ENCODE results near the gene ALK. TPM values are rescaled to one million over a fixed set of nuclear protein-coding genes. Genes with fewer than 3 reads are reported as not detected.

ALK gene
- total and polyA plus RNA-seq, 2 donors (not counting 1 experiment from before 2014, with no cell fraction given) = not detected

DNA sequence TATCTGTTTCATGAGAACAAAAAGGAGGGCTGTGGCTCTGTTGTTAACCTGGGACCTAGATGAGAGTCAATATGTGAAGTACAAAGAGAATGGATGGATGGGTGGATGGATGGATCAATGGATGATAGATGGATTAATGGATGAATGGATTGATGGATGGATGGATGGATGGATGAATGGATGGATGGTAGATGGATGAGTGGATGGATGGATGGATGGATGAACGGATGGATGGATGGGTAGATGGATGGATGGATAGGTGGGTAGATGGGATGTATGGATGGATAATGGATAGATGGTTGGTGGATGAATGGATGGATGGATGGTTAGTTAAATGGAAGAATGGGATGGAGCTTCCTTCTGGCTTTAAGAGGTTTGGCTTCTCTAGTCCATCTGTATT lies 396.7 kb downstream of the ALK start:
- WGBS (ENCODE audit: insufficient coverage) = 80% methylated on average over 1 of the region's 1 CpG
- Mint-ChIP-seq H3K27me3 (peaks cover 11% of the 10 kb centered on the region), H3K4me1 (no peaks in the 10 kb centered on the region), H3K4me3 (no peak overlapping the region), H3K27ac (no peak overlapping the region), H3K9me3 (ENCODE audit: insufficient read depth) (no peaks in the 10 kb centered on the region)
- Histone ChIP-seq H3K27ac (ENCODE audit: low read length in 2 of 2) (no peak overlapping the region), H3K36me3 (replicated peaks in 1 of 2; ENCODE audit: control extremely low read depth in 1 of 2, control insufficient read depth in 1 of 2, extremely low read depth in 1 of 2, insufficient read depth in 2 of 2, low read length in 1 of 2) (no peaks in the 10 kb centered on the region), H3K4me1 (ENCODE audit: control insufficient read depth in 2 of 2, insufficient read depth in 2 of 2, low read length in 2 of 2) (no peaks in the 10 kb centered on the region), H3K4me2 (replicated peaks; ENCODE audit: low read depth, low read length, poor library complexity, severe bottlenecking) (no peak overlapping the region), H4K20me1 (ENCODE audit: control insufficient read depth, insufficient read depth, low read length, poor library complexity, severe bottlenecking) (no peaks in the 10 kb centered on the region), H3K9ac (ENCODE audit: low read length) (no peak overlapping the region), H3K79me2 (ENCODE audit: control insufficient read depth, insufficient read depth, low read length) (no peaks in the 10 kb centered on the region), H2AFZ (ENCODE audit: insufficient read depth, low read depth, low read length, poor library complexity, severe bottlenecking) (no peak overlapping the region), H3K4me3 (ENCODE audit: control extremely low read depth in 1 of 5, extremely low read depth in 1 of 5, insufficient read depth in 1 of 5, low read depth in 2 of 5, low read length in 4 of 5) (no peak overlapping the region), H3K9me3 (ENCODE audit: control extremely low read depth in 1 of 3, control insufficient read depth in 2 of 3, insufficient read depth in 1 of 3, low read length in 2 of 3) (no peaks in the 10 kb centered on the region), H3K27me3 (replicated peaks in 1 of 4; ENCODE audit: control extremely low read depth in 1 of 4, control insufficient read depth in 3 of 4, insufficient read depth in 4 of 4, low read length in 3 of 4) (no peaks in the 10 kb centered on the region)
- POLR2A ChIA-PET = no interaction called here
- intact Hi-C loops (cut with micrococcal nuclease) = no loop called here
- CTCF ChIA-PET = no interaction called here
- DNase-seq (no peak), ATAC-seq (ENCODE audit: low read depth) (no peak)
- no peak for TF ChIP-seq EZH2 (IDR thresholded peaks at IDR 0.05; ENCODE audit: borderline replicate concordance, insufficient read depth, low read depth, low read length, poor library complexity, severe bottlenecking)
- TF ChIP-seq, protein P1, sequence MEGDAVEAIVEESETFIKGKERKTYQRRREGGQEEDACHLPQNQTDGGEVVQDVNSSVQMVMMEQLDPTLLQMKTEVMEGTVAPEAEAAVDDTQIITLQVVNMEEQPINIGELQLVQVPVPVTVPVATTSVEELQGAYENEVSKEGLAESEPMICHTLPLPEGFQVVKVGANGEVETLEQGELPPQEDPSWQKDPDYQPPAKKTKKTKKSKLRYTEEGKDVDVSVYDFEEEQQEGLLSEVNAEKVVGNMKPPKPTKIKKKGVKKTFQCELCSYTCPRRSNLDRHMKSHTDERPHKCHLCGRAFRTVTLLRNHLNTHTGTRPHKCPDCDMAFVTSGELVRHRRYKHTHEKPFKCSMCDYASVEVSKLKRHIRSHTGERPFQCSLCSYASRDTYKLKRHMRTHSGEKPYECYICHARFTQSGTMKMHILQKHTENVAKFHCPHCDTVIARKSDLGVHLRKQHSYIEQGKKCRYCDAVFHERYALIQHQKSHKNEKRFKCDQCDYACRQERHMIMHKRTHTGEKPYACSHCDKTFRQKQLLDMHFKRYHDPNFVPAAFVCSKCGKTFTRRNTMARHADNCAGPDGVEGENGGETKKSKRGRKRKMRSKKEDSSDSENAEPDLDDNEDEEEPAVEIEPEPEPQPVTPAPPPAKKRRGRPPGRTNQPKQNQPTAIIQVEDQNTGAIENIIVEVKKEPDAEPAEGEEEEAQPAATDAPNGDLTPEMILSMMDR (IDR thresholded peaks at IDR 0.05) = no peak

DNA sequence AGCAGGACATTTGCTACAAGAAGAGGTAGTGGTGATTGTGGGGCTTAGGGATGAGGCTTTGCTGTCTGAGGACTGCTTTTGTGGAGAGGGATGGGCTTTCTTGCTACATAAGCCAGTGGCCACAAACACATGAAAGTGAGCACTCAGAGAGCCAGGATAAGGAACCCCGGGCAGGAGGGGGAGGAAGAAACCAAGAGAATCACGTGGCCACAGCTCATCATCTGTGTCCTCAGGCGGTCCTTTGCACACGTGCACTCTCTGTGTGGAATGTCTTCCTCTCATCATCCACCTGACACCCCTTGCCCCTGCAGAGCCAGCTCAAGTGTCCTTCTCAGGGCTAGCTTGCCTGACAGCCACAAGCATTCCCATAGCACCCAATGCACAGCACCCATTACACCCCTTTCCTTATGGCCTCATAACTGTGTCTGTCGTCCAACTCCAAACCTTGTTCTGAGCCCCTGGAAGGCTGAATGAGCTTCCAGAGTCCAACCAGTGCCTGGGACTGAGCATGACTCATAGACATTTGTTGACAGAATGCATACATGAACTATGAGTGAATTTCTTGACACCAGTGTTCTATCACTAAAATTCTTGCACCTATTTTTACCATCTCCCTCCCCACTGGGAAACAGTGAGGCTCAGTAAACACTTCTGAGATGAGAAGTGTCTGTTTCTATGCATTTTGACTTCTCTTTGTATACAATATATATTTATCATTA lies 398.3 kb downstream of the ALK start:
- no peak for TF ChIP-seq EZH2 (IDR thresholded peaks at IDR 0.05; ENCODE audit: borderline replicate concordance, insufficient read depth, low read depth, low read length, poor library complexity, severe bottlenecking)
- TF ChIP-seq, protein P1 (IDR thresholded peaks at IDR 0.05) = no peak
- H3K27me3 ChIP-seq (replicated peaks in 1 of 4; ENCODE audit: control extremely low read depth in 1 of 4, control insufficient read depth in 3 of 4, insufficient read depth in 4 of 4, low read length in 3 of 4) = no peaks in the 10 kb centered on the region
- ChIA-PET POLR2A (no interaction called here), CTCF (no interaction called here)
- no peak for DNase-seq
- H3K27ac ChIP-seq (ENCODE audit: low read length in 2 of 2) = no peak overlapping the region
- no peak for ATAC-seq (ENCODE audit: low read depth)
- no peak overlapping the region for H3K9ac ChIP-seq (ENCODE audit: low read length)
- H3K4me3 ChIP-seq (ENCODE audit: control extremely low read depth in 1 of 5, extremely low read depth in 1 of 5, insufficient read depth in 1 of 5, low read depth in 2 of 5, low read length in 4 of 5) = no peak overlapping the region
- Mint-ChIP-seq H3K9me3 (ENCODE audit: insufficient read depth) (no peaks in the 10 kb centered on the region), H3K27ac (no peak overlapping the region), H3K4me1 (no peaks in the 10 kb centered on the region), H3K27me3 (peaks cover 7% of the 10 kb centered on the region), H3K4me3 (no peak overlapping the region)
- H3K4me2 ChIP-seq (replicated peaks; ENCODE audit: low read depth, low read length, poor library complexity, severe bottlenecking) = no peak overlapping the region
- no peaks in the 10 kb centered on the region for H3K4me1 ChIP-seq (ENCODE audit: control insufficient read depth in 2 of 2, insufficient read depth in 2 of 2, low read length in 2 of 2)
- intact Hi-C loops (cut with micrococcal nuclease) = no loop called here
- H4K20me1 ChIP-seq (ENCODE audit: control insufficient read depth, insufficient read depth, low read length, poor library complexity, severe bottlenecking) = no peaks in the 10 kb centered on the region
- no peaks in the 10 kb centered on the region for H3K79me2 ChIP-seq (ENCODE audit: control insufficient read depth, insufficient read depth, low read length)
- WGBS (ENCODE audit: insufficient coverage) = 60% methylated on average over 3 of the region's 5 CpGs
- no peak overlapping the region for H2AFZ ChIP-seq (ENCODE audit: insufficient read depth, low read depth, low read length, poor library complexity, severe bottlenecking)
- no peaks in the 10 kb centered on the region for H3K36me3 ChIP-seq (replicated peaks in 1 of 2; ENCODE audit: control extremely low read depth in 1 of 2, control insufficient read depth in 1 of 2, extremely low read depth in 1 of 2, insufficient read depth in 2 of 2, low read length in 1 of 2)
- H3K9me3 ChIP-seq (ENCODE audit: control extremely low read depth in 1 of 3, control insufficient read depth in 2 of 3, insufficient read depth in 1 of 3, low read length in 2 of 3) = no peaks in the 10 kb centered on the region
